Activated T-helper 9 cell treated with anti-CD3 and anti-CD28 coated beads, Interleukin-2, amount 50 U/mL, for 16 hours (primary cell): ENCODE measurements around the gene RARRES2.
"Not testable (repeated sequence)": the region's sequence is repeated elsewhere in the genome, so short reads cannot be mapped to it uniquely, and the experiment has no call there.

Experiments used
- DNase-seq: peaks from one replicate; pipeline ENCODE4 v3.0.0-alpha.2; 2020; ENCODE audit warnings: low read depth

RARRES2 gene

DNA sequence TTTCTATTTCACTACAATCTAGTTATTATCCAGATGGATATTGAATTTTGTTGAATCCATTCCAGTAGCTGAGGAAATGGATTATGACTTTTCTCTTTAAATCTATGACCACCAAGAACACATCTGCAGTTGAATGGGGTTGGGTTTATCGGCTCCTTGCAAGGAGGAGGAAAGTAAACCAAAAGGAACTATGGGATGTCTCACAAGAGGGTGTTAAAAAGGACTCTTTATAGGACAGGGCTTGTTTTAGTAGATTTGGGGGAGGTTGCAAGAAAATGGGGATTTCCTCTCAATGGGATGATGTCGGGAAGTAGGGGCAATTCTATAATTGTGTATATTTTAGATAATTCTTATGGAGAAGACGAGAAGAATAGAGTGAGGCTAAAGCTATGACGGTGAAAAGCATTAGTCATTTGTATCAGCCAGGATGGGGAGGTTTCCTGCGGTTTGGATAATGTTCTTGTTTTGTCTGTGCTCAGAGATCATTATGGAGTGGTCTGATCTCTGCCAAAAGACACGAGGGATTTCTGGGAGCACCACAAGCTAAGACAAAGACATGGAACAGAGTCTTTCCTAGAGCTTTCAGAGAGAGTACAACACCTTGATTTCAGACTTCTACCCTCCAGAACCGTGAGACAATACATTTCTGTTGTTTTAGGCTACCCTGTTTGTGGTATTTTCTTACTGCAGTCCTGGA is 23.5 kb downstream of the RARRES2 start:
- DNase-seq, result no peak

GRCh38 chr7:150316987-150317386 is 24.4 kb downstream of the RARRES2 start:
- DNase-seq, result not testable (repeated sequence)

- no peak for DNase-seq
These were observed 26.7 kb downstream of the RARRES2 start for GRCh38 chr7:150314639-150315239.

- no peak for DNase-seq
These were observed 27.6 kb downstream of the RARRES2 start for GRCh38 chr7:150313870-150314269.

DNA sequence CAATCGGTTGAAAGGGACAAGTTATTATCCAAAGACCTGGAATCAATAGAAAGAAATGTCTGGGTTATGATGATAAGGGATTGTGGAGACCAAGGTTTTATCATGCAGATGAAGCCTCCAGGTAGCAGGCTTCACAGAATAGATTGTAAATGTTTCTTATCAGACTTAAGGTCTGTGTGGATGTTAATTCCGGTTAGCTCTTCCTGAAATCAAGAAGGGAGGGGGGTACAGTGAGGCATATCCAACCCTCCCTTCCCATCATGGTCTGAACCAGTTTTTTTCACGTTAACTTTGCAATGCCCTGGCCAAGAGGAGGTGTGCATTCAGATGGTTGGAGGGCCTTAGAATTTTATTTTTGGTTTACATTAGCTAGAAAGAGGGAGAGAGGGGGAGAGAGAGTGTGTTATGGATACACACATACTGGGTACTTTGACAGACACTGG is 28.0 kb downstream of the RARRES2 start:
- DNase-seq, result no peak

DNA sequence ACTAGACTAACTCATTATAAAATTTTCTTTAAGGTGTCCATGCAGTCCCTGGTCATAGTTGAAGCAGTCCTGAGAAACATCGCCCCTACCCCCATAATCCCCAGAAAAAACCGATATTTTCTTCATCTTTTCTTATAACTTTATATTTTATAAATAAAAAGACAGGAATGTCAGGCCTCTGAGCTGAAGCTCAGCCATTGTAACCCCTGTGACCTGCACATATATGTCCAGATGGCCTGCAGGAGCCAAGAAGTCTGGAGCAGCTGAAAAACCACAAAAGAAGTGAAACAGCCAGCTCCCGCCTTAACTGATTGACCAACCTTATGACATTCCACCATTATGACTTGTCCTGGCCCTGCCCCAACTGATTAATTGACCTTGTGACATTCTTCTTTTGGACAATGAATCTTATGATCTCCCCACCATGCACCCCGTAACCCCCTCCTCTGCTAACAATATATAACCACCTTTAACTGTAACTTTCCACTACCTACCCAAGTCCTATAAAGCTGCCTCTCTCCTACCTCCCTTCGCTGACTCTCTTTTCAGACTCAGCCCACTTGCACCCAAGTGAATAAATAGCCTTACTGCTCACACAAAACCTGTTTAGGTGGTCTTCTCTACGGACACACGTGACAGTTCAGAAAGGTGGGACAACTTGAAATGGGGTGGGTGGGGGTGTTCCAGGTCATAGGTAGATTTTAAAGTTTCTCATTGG is 28.6 kb downstream of the RARRES2 start:
- not testable (repeated sequence) for DNase-seq

DNA sequence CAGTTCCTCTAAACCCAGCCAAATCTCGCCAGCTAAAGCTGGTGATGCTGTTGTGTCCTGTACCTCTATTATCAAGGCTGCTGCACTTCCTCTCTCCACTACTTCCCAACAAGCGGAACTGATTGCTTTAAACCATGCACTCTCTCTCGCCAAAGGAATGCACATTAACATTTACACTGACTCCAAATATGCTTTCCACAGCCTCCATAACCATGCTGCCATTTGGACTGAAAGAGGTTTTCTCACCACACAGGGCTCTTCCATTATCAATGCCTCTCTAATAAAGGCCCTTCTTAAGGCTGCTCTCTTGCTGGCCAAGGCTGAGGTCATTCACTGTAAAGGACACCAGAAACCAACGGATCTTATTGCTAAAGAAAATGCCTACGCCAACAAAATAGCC is 29.7 kb downstream of the RARRES2 start:
- DNase-seq, result no peak

GRCh38 chr7:150311146-150311545 is 30.3 kb downstream of the RARRES2 start:
- DNase-seq, result no peak

GRCh38 chr7:150308575-150308974 is 32.9 kb downstream of the RARRES2 start:
- DNase-seq, result no peak

- no peak for DNase-seq
These were observed 33.5 kb downstream of the RARRES2 start for GRCh38 chr7:150307904-150308303.

DNA sequence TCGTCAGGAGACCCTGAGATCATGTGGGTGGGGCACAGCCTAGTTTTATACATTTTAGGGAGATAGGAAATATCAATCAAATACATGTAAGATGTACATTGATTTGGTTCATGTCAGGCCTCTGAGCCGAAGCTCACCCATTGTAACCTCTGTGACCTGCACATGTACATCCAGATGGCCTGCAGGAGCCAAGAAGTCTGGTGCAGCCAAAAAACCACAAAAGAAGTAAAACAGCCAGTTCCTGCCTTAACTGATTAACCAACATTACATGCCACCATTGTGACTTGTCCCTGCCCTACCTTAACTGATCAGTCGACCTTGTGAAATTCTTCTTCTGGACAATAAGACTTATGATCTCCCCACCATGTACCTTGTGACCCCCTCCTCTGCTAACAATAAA is 34.3 kb downstream of the RARRES2 start:
- no peak for DNase-seq

DNA sequence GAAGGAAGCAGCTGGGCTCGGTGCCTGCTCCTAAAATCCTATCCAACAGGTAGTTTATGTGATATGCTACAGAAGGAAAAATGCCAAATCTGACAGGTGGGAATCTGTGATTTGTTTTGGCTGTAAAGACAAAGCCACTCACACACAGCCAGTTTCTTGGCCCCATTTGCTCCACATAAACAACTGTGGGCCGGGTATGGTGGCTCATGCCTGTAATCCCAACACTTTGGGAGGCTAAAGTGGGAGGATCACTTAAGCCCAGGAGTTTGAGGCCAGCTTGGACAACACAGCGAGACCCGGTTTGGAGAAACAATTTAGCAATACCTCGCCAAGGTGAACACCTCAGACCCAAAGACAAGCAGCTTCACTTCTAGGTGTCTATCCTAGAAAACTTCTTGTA is 35.1 kb downstream of the RARRES2 start:
- not testable (repeated sequence) for DNase-seq

- DNase-seq, result not testable (repeated sequence)
These were observed 35.5 kb downstream of the RARRES2 start for GRCh38 chr7:150305903-150306284.

DNA sequence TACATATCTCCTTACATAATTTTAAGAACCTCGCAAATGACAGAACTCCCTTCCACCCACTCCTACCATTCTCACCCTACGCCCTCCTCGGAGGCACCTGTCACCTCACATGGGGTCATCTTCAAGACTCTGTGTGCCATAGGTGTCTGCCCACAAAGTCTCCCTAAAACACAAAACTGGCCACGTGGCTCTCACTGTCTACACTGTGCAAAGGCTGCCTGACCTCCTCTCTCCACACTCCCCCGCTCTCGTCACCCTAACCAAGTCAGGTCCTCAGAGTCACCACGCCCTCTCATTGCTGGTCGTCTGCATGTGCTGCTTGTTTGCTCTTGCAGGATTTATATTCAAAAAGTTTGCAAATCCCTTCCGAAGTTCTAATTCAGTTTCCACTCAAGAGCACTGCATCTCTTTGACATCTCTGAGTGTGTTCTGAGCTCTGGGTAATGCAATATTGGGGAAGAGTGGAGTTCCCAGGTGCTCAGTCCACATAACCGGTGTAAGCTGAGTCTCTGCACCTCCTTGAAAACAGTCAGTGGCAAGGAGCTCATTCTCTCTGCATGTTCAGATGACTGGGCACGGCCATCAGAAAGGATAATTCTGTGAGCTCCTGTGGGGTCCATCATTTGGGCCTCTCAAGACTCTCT is 36.0 kb downstream of the RARRES2 start:
- not testable (repeated sequence) for DNase-seq

GRCh38 chr7:150304499-150305258 is 36.8 kb downstream of the RARRES2 start:
- DNase-seq, result not testable (repeated sequence)

GRCh38 chr7:150302908-150303310 is 38.5 kb downstream of the RARRES2 start:
- DNase-seq, result not testable (repeated sequence)

DNA sequence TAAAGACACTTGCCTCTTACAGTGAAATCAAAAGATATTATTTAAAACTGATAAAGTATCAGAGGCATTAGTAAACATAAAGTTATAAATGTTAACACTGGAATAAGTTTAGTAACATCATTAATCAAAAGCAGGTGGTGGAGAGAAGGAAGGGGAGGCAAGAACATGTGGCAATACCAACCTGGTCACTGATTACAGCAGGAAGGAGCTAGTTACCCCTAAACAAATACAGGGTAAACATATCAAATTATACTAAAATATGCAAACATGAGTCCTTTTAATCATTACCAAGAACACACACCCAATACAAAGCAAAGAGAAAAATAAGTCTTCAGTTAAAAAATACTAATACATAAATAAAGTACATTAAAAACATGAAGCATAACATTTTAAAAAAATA is 43.5 kb downstream of the RARRES2 start:
- not testable (repeated sequence) for DNase-seq

- not testable (repeated sequence) for DNase-seq
These were observed 44.6 kb downstream of the RARRES2 start for GRCh38 chr7:150296802-150297201.

DNA sequence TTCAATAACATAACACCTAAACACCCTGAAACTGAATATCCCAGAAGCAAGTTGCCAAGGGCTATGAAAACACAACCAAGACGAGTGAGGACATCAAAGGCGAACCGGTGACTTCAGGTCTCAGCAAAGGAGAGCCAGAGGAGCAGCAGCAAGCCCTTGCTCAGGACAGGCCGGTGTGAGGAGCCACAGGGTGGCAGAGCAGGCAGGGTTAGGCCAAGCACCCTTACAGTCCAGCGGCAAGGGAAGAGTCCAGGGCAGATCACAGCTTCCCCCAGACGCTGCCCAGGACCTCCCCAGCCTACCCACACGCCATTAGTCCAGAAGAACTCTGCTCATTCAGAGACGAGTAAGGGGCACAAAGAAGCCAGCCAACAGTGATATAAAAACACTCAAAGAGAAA is 45.8 kb downstream of the RARRES2 start:
- DNase-seq, result not testable (repeated sequence)

DNA sequence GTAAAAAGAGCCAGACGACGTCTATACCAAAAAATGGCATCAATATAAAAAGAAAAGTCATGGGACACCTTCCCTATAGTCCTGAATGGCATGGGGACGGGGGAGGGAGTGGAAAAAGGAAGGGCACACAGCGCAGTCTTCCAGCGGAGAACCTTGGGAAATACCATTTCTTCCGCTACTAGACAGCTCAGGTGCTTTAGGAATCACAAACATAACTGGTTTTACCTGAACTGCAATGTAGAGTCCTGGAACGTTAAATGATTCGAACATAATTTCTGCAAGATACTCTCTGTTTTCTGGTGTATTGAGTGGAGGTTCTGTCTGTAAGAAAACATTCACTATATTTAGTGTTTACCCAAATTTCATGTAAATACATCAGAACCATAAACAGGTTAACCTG is 46.4 kb downstream of the RARRES2 start:
- not testable (repeated sequence) for DNase-seq

- not testable (repeated sequence) for DNase-seq
These were observed 51.1 kb downstream of the RARRES2 start for GRCh38 chr7:150290317-150290716.

- not testable (repeated sequence) for DNase-seq
These were observed 52.6 kb downstream of the RARRES2 start for GRCh38 chr7:150288816-150289215.
